Forelimb muscle (tissue), 1 donor: ENCODE data around the gene POU6F2. TPM values are rescaled to one million over a fixed set of nuclear protein-coding genes. Genes with fewer than 3 reads are reported as not detected.

Experiments
- DNase-seq: peaks from one replicate; pipeline ENCODE4 v3.0.0-alpha.2; 2013; ENCODE audit warnings: low read depth
- polyA plus RNA-seq: library from polyadenylated mRNA; unstranded; fragments of 120-200 nt; gene quantifications from one replicate; pipeline ENCODE4 v1.2.1, GENCODE V29; 2013; ENCODE audit not compliant: insufficient read length

POU6F2 gene
- polyA plus RNA-seq, 1 donor, result not detected

DNA sequence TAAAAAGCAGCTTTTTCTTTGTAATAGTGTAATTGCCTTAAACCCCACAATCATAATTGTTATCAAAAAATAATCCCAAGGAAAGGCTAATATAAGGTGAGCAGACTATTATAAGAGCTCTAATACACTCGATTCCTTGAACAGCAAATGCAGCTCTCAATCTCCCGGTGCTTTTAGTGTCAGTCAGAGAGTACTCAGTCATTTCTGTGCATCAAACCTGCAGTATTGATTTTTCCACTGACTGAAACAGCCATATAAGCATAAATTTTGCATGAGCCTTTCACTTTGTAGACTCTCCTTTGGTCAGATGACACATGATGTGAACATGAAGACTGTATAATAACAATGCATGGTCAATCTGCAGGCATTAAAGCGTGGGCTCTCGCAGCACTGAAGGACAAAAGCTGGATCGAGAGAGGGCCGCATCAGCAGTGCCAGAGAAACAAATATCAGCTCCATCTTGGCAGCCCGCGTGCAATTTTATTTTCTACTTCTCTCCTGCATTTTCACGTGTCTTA lies 272.0 kb downstream of the POU6F2 start:
- DNase-seq, result no peak

GRCh38 chr7:39252916-39253315 lies 275.2 kb downstream of the POU6F2 start:
- no peak for DNase-seq

GRCh38 chr7:39259391-39260003 lies 281.8 kb downstream of the POU6F2 start:
- no peak for DNase-seq

DNA sequence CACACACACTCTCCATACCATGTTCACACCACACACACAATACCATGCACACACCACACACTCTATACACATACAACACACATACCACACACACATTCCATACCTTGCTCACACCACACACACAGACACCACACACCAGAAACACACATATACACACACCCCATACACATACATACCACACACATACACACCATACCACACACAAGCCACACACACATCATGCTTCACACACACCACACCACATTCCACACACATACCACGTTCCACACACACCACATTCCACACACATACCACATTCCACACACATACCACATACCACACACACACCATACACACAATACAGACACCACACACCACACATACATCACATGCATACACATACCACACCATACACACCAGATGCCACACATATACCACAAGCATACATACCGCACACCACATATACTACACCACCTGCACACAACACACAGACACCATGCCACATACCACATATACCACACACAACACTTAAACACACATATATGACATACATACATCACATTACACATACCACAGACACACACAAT lies 282.7 kb downstream of the POU6F2 start:
- no peak for DNase-seq

DNA sequence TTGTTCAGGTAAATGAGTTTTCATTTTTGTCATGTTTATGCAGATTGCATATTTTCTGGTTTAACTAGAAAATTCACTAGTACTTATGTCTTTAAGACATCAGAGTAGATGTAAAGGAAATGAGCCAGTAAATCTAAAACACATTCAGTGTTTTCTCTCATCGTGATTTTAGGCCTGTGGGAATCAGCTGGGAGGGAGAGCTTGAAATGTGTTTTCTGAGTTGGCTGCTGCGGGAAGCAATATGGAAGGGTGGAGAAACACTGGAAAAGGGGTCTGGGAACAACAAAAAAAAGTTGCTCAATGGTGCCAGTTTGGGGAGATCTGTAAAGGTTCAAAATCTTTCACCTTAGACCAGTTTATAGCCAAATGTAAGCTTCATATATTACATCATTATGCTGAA lies 284.1 kb downstream of the POU6F2 start:
- no peak for DNase-seq

GRCh38 chr7:39265641-39266591 lies 288.2 kb downstream of the POU6F2 start:
- DNase-seq, result no peak

DNA sequence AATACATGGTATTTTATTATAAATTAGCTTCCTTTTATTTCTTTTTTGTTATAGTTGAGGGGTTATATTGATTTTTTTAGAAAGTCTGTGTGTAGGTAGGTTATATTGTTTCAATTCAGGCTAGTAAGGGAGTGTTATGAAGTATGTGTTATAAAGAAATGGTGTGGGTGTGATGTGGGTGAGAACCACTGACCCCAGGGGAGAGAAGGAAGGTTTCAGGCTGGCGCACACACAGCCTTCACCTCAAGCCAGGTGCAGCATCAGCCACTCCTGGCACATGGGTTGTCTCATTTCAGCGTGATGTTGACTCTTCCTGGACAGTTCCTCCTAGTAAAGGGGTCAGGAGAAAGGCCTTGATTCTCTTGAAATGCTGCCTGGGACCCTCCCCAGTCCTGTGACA lies 291.3 kb downstream of the POU6F2 start:
- DNase-seq, result no peak

DNA sequence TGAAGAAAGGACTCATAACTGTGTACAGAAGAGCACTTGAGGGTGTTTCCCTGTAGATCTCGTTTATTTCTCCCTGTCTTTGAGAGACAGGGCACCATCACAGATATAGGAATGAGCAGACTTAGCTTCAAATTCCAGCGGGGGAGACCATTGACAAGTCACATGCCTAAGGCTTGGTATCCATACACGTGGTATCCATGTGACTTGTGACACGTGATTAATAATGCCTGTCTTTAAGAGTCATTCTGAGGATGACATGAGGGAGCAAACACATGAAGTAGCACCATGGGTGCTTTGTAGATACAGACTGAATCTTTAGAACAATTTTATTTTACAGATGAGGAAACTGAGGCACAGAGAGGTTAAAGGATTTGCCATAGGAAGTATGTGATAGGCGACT lies 292.3 kb downstream of the POU6F2 start:
- no peak for DNase-seq

- DNase-seq, result no peak
These were observed 293.7 kb downstream of the POU6F2 start for GRCh38 chr7:39271402-39271801.

DNA sequence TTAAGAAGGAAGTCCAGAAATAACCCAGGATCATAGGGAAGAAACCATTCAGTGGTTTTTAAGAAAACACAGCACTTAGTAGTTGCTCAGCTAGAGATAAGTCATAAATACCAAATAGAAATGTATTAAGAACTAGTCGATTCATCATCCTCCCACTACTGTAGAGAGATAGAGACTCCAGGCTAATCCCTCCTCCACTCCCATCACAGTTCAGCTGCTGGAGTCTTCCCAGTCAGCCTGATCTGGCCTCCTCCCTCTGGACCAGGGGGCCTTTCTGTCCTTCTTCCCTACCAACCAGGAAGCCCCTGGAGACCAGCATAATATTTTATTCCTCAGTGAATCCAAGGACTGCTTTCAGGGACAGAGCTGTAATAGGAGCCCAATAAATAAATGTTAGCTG lies 294.4 kb downstream of the POU6F2 start:
- DNase-seq, result no peak

DNA sequence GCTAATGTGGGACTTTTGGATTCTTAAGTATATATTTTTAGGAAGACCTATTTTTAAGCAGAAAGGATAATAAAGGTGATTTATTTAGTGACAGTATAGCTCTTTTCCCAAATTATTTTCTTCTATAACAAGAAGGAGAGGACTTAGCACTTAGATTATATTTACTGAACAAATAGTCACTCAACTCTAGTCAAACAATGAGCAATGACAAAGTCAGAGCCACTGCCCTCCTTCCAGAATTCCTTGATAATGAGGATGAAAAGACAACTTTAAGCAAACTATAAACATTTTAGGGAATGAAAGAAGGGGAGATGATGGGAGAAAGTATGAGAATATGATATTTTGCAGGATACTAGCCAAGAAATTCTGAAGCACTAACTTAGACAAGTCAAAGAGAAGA lies 295.0 kb downstream of the POU6F2 start:
- no peak for DNase-seq

DNA sequence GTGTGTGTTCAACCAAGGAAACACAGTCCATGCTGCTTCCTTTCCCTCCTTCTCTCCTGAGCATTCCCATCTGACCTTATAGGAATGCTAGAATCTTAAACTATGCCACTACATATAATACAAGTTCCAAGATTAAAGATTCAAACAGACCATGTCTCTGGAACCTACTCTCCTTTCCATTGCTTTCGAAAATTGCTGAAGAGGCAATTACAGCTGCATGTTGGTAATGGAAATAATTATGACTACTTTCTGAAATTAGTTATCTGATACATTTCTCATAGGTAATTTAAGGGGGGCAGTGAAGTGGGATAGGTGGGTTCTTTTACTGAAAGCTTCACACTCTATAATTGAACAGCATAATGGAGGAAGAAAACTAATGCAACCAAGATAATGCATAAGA lies 302.6 kb downstream of the POU6F2 start:
- no peak for DNase-seq

DNA sequence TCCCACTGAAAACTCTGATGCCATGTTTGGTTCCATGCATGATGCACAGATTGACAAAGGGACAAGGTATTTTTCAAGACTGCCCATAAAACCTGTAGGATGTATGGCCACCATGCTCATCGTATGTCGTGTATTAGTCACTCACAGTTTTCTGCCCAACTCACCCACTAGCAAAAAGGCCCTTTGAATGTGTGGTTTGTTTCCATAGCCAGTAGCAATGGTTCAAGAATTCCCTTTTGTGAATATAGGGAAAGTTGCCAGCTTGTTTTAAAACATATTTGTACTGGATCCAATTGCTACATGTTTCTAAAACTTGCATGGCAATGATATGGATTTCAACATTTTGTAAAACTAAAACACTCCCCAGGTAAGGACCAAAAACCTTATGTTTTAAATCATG lies 307.5 kb downstream of the POU6F2 start:
- no peak for DNase-seq

DNA sequence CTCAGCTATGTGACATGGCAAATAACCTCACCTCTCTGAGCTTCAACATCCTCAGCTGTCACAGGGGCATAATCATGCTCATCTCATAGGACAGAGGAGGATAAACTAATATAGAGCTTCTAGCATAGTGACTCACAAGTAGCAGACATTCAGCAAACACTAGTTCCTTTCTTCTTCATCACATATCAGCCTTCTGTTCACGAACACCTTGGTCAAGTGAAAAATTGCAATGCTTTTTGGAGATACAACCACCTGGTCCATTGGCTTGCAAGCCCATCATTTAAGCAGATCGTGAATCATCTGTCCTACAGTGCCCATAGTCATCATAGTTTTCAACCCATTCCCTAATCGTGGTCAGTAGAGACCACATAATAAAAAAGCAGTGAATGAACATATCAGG lies 310.6 kb downstream of the POU6F2 start:
- DNase-seq, result no peak

GRCh38 chr7:39291628-39292410 lies 314.1 kb downstream of the POU6F2 start:
- no peak for DNase-seq

GRCh38 chr7:39293056-39293823 lies 315.5 kb downstream of the POU6F2 start:
- no peak for DNase-seq

- DNase-seq, result no peak
These were observed 316.3 kb downstream of the POU6F2 start for GRCh38 chr7:39294022-39294421.

GRCh38 chr7:39295796-39296195 lies 318.1 kb downstream of the POU6F2 start:
- no peak for DNase-seq

DNA sequence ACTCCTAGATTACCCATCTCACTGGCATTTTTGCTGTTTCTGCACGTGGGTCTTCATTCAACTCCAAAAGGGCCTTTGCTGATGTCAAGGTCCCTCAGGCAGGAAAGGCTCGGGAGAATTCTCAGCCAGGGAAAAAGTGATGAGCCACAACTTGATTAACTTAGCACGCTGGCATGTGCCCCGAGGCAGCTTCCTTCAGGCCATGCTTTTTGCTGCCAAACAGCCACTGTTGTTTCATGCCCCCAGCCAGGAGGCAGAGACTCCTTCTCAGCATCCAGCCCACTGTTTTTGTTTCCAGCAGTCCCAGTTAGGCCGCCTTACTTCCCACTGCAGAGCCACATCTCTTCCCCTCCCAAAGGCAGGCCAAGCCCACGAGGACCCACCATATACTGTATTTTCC lies 322.0 kb downstream of the POU6F2 start:
- DNase-seq, result no peak

DNA sequence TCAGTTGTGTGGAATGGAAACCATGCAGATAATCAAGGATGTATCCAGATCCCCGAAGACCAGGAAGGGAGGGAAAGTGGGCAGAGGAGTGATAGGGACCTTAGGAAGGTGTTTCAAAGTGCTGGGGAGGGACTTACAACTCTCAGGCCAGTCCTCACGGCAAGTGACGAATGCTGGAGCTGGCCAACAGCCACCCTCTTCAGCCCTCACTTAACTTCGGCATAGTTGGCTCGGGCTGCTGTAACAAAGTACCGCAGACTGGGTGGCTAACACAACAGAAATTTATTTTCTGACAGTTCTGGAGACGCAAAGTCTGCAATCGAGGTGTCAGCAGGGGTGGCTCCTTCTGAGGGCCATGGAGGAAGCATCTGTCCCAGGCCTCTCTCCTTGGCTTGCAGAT lies 322.6 kb downstream of the POU6F2 start:
- no peak for DNase-seq

DNA sequence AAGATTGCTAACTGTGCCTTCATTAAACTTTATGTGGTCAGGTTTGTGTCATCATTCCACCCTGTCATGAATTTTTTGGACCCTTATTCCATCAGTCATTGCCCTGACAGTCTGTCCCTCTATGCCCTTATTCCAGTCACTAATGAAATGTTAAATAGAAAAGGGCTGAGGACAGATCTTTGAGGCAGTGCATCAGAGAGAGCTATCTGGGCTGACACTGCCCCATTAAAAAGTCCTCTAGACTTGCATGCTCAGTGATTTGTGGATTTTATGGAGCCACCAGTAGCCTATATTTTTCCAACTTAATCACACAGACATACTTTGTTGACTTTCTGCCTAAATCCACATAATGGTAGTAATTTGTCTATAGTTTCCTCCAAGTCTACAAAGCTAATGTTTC lies 323.8 kb downstream of the POU6F2 start:
- DNase-seq, result no peak
